Measurements from ENCODE around the gene FOXP2. TPM values are rescaled to one million over a fixed set of nuclear protein-coding genes. Genes with fewer than 3 reads are reported as not detected.

The FOXP2 gene
- polyA plus RNA-seq, 6 donors from 2014 or later, result not detected

DNA sequence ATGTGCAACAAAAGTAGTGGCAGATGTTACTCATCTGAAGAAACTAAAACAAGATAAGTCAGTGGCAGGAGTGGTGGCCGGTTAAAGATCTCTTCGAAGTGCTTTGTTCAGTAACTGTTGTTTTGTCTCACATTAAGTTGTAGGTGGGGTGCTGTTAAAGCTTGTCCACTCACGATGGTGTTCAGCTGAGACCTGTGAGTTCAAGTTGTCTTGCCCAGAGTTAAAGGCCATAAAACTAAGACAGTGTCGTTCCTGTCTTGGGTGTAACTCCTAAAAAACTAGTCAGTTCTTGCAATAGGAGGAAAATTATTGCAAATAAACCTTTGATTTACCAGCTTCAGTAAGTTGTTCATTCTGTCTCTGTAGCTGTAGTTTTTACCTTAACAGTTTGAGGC is 857 bp upstream of the FOXP2 start:
- no peak for ATAC-seq (ENCODE audit: low read depth in 2 of 2)
- no peak for DNase-seq
- no peaks in the 10 kb centered on the region for H3K27me3 Mint-ChIP-seq
- H3K4me3 Mint-ChIP-seq, result no peak overlapping the region
- H3K27ac Mint-ChIP-seq, result no peak overlapping the region
- H3K9me3 Mint-ChIP-seq, result no peaks in the 10 kb centered on the region
- no peaks in the 10 kb centered on the region for H3K36me3 Mint-ChIP-seq
- no peaks in the 10 kb centered on the region for H3K4me1 Mint-ChIP-seq

DNA sequence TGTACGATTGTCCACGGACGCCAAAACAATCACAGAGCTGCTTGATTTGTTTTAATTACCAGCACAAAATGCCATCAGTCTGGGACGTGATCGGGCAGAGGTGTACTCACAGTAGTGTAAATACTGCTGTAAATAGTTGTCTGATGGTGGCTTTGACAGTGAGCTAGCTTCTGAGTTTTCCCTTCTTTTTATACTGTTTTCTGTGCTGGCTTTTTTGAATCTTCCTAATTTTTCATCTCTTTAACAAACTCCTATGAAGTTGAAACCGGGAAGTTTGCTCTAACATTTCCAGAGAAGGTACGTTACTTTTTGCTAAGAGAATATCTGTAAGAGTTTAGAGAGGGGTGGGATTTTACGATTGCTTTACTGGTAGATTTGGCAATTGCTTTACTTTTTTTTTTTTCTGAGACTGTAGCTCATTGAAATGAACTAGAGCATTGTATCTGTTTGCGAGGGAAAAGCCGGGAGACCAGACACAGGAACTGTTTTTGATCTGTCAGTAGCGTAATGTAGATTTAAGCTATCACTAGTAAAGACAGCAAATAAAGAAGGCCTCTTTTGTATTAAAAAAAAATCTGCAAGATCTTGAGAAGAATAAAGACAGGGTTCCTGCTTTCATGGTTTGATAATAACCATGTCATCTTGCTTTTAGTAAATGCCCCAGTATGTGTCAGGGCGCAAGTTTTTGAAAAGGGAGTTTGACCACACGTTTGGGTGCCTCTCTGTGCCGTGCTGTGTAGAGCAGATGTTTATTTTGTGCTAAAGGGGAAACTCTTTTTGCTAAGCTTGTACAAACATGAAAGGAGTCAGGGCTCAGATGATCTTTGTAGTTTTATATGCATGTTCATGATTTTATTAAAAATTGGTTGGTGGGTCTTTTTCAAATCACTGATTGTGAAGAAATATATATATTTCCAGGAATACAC is 712 bp downstream of the FOXP2 start:
- no peaks in the 10 kb centered on the region for H3K27me3 Mint-ChIP-seq
- no peaks in the 10 kb centered on the region for H3K36me3 Mint-ChIP-seq
- no peak overlapping the region for H3K4me3 Mint-ChIP-seq
- no peak for ATAC-seq (ENCODE audit: low read depth in 2 of 2)
- no peak overlapping the region for H3K27ac Mint-ChIP-seq
- H3K4me1 Mint-ChIP-seq, result no peaks in the 10 kb centered on the region
- no peak for DNase-seq
- peaks cover 0 to 1% (median 0%) of the 10 kb centered on the region in 7 donors for H3K9me3 Mint-ChIP-seq

DNA sequence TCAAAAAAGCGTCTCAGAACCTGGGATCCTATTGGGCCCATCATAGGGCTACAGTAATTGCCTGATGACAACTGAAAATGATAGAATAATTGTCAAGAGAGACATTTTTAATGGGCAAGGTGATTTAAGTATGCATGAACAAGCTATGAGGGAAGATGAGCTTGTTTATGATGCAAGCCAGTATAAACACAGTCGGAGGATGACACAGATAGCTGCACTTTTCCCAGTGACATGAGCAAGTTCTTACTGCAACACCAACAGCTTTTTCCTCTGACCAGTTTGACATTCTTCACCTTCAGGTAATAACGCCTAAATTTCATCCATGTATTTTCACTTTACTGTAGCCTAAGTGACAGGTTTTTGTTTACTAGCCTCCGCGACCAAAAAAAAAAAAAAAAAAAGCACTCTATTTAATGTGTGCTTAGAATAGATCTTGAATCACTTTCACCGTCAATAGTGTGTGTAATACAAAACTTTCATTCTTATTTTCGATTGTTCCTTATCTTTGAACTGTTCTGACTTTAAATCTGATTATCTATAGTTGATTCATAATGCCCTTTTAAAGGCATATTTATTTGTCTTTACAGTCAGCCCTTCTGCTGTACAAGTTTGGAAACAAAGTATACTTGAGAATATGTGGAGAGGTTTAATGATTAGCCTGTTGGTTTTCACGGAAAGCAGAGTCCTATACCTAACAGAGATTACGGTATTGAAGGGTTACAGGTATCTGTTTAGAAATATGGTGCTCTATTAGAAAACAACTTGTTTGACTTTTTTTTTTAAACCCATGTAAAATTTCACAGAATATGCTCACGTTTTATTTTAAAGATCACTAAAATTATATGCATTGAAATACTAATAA is 1.7 kb downstream of the FOXP2 start:
- peak overlapping the region in 1 of 6 donors; percentile 11 for H3K27ac Mint-ChIP-seq
- no peaks in the 10 kb centered on the region for H3K4me1 Mint-ChIP-seq
- H3K4me3 Mint-ChIP-seq, result no peak overlapping the region
- H3K36me3 Mint-ChIP-seq, result no peaks in the 10 kb centered on the region
- ATAC-seq (ENCODE audit: low read depth in 2 of 2) (no peak), DNase-seq (no peak)
- no peaks in the 10 kb centered on the region for H3K27me3 Mint-ChIP-seq
- H3K9me3 Mint-ChIP-seq, result peaks cover 0 to 1% (median 0%) of the 10 kb centered on the region in 7 donors

DNA sequence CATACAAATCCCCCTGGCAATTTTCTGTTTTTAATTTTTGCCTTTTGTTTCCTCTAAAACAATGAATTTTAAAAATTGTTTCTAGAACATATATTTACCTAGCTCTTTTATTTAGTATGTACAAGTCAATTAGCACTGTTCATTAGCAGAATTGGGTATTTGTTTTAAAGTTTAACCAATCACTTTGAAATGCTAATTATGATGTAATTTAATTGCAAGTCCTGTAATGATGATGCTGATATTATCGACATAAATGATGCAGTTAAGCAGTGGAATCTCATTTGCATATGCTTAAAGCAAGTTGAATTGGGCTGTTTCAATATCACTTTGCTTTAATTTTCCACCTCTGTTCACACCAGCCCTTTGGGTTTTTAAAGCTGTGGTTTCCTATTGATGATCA is 2.7 kb downstream of the FOXP2 start:
- H3K27me3 Mint-ChIP-seq, result no peaks in the 10 kb centered on the region
- no peak for ATAC-seq (ENCODE audit: low read depth in 2 of 2)
- no peak for DNase-seq
- H3K27ac Mint-ChIP-seq, result no peak overlapping the region
- no peak overlapping the region for H3K4me3 Mint-ChIP-seq
- peaks cover 0 to 1% (median 0%) of the 10 kb centered on the region in 7 donors for H3K9me3 Mint-ChIP-seq
- no peaks in the 10 kb centered on the region for H3K36me3 Mint-ChIP-seq
- H3K4me1 Mint-ChIP-seq, result no peaks in the 10 kb centered on the region

DNA sequence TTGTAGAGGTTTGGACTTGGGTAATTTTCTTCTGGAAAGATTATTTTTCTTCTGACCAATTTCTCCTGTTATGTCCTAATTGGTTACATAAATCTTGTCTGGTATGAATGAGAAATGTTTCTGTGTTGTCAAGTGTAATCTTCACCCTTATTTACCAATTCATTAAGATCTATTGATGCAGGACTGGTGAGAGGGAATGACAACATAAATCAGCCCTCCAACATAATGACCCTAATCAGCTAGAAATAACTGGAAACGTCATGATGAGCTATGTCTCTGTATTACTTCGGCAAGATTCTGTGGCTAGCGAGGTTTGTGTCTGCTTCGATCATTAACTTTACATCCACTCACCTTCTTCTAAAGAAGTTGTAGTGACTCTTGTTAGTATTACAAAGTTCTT is 3.5 kb downstream of the FOXP2 start:
- DNase-seq, result no peak
- Mint-ChIP-seq H3K9me3 (peaks cover 0 to 1% (median 0%) of the 10 kb centered on the region in 7 donors), H3K4me1 (no peaks in the 10 kb centered on the region), H3K36me3 (no peaks in the 10 kb centered on the region), H3K4me3 (no peak overlapping the region), H3K27ac (no peak overlapping the region), H3K27me3 (no peaks in the 10 kb centered on the region)
- ATAC-seq (ENCODE audit: low read depth in 2 of 2), result no peak

DNA sequence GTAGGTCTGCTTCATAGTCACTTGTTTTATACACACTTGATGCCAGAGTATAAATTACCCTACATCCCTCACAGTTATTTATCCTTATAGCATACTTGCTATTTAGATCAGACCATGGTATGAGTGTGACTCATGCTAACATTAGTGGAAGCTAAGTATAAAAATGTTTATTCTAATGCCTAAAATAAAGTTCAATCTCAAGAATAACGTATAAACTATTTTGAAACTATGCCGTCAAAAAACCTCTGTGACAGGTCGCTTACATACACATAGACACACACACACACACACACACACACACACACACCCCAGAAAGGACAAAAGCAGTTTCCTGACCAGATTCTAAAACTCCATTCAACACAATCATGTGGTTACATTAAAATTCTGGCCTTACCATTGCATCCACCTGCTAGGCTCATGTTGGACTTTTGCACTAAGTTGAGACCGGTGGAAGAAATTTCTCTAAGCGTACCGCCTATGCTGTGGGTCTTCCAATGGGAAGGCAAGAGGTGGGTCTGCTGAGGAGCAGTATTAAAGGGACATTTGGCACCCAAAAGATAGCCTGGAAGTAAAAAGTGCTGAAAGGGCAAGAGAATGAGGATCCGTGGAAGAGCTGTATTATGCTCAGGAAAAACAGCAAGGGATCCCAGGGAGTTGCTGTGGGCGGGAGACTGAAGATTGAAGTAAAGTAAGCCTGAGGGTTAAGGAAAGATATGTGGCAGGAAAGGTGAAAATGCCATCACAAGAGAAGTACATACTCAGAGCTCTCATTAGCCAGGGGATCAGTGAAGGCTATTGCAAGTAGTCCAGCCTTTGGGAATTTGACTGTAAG is 5.0 kb downstream of the FOXP2 start:
- no peaks in the 10 kb centered on the region for H3K27me3 Mint-ChIP-seq
- no peak for DNase-seq
- no peak for ATAC-seq (ENCODE audit: low read depth in 2 of 2)
- no peaks in the 10 kb centered on the region for H3K4me1 Mint-ChIP-seq
- H3K4me3 Mint-ChIP-seq, result no peak overlapping the region
- H3K9me3 Mint-ChIP-seq, result peaks cover 0 to 1% (median 0%) of the 10 kb centered on the region in 7 donors
- no peaks in the 10 kb centered on the region for H3K36me3 Mint-ChIP-seq
- H3K27ac Mint-ChIP-seq, result no peak overlapping the region

DNA sequence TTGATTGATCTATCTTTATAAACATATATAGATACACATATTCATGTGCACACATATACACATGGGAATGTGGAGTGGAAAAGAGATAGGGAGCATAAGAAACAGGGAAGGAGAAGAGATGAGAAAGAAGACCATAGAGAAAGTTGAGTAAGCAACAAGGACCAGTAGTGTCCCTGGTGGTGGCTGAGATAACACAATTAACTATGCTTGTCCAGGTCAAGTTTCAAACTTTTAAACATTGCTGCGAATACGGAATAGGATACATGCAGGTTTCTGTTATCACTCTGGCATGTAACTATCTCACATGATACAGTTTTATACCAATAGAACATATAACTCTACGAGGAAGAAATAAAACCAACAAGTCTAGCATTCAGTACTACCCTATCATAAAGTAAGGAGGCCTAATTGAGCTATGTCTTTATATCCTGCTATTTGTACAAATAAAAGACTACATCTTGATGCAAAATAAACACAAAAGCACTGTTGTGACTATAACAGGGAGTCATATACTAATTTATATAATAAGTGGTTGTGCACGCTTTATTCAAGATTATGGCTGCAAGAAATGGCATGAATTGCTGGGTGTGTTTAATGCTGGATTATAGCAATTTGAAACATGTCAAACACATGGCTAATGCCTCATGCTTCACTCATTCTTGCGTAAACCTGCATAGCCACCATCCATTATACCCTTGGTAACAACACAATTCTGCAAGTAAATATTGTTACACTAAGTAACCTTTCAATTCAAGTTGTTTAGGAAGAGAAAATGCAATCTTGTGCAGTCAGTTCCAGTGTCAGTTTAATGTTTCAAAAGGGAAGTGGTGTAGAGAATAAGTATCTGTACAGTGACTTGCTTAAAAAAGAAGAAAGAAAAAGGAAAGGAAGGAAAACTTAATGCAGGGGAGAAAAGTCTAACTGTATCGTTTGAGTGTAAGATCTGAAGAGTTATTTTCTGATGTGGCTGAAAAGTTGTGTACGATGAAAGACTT is 8.2 kb downstream of the FOXP2 start:
- Mint-ChIP-seq H3K27me3 (no peaks in the 10 kb centered on the region), H3K36me3 (no peaks in the 10 kb centered on the region), H3K4me3 (no peak overlapping the region), H3K4me1 (no peaks in the 10 kb centered on the region), H3K27ac (no peak overlapping the region), H3K9me3 (peaks cover 0 to 1% (median 0%) of the 10 kb centered on the region in 7 donors)
- DNase-seq (no peak), ATAC-seq (ENCODE audit: low read depth in 2 of 2) (no peak)

DNA sequence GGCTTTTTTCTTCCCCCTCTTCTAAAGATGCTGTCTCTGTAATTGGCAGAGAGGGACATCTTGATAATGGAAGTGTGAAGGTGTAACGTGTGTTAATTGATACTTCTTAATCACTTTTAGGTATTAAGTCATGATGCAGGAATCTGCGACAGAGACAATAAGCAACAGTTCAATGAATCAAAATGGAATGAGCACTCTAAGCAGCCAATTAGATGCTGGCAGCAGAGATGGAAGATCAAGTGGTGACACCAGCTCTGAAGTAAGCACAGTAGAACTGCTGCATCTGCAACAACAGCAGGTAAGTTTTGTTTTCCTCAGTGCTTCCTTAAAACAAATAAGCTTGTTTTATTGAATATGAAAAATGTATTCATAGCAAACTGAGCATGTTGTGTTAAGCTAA is 11.8 kb downstream of the FOXP2 start:
- ATAC-seq (ENCODE audit: low read depth in 2 of 2) (no peak), DNase-seq (no peak)
- Mint-ChIP-seq H3K4me1 (no peaks in the 10 kb centered on the region), H3K9me3 (no peaks in the 10 kb centered on the region), H3K27ac (no peak overlapping the region), H3K27me3 (no peaks in the 10 kb centered on the region), H3K4me3 (no peak overlapping the region), H3K36me3 (no peaks in the 10 kb centered on the region)

DNA sequence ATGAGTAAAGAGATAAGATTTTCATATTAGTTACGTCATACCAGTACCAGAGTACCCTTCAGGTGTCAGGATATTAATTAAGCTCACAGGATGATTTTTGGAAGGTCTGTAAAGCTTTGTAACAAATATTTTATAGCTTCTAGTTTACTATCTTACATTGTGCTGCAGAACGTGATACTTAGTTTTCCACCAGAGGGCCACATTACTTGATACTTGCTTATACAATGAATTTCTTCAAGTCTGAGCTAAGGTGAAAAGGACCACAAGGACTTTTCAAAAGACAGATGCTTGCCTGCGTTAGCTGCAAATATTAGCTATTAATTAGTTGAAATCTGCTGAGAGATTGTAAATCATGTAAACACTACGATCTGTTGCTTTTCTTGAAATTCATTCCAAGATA is 12.2 kb downstream of the FOXP2 start:
- no peaks in the 10 kb centered on the region for H3K36me3 Mint-ChIP-seq
- no peaks in the 10 kb centered on the region for H3K27me3 Mint-ChIP-seq
- no peaks in the 10 kb centered on the region for H3K4me1 Mint-ChIP-seq
- no peak for DNase-seq
- no peaks in the 10 kb centered on the region for H3K9me3 Mint-ChIP-seq
- no peak for ATAC-seq (ENCODE audit: low read depth in 2 of 2)
- H3K27ac Mint-ChIP-seq, result no peak overlapping the region
- no peak overlapping the region for H3K4me3 Mint-ChIP-seq

DNA sequence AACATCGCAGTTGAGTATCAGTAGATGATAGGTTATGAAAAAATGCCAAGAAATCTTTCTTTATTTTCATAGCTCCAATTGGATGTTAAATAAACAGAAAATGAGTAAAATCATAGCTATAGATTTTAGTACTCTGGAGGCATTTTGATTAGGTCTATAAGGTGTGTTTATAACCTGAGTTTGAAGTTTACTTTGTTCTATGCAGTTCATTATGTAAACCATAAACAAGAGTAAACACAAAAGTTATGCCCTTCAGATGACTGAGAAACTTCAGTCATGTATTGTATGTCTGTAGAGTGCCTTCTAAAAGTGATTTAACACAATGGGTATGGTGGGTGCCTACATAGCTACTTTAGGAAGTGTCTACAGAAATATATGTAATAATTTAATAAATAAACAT is 13.6 kb downstream of the FOXP2 start:
- no peak for ATAC-seq (ENCODE audit: low read depth in 2 of 2)
- Mint-ChIP-seq H3K27me3 (no peaks in the 10 kb centered on the region), H3K4me1 (no peaks in the 10 kb centered on the region)

DNA sequence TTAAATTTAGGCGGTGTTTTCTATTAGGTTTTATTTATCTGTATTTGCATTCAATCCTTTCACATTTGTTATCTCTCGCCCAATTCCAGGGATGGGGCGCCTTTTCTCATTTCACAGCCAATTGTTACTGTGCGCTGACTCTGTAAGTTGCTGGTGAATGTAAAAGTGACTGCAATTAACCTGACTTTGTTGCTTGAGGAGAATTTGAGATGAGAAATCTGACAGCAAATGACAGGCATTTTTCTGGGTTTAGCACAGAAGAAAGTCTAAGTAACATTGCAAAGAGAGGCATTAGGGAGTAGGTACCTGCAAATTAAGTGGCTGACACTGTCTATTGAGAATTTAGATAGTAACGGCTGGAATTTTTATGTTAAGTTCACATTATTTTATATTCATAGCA is 16.6 kb downstream of the FOXP2 start:
- no peaks in the 10 kb centered on the region for H3K36me3 Mint-ChIP-seq
- peaks cover 0 to 5% (median 0%) of the 10 kb centered on the region in 7 donors for H3K9me3 Mint-ChIP-seq
- H3K4me3 Mint-ChIP-seq, result no peak overlapping the region
- ATAC-seq (ENCODE audit: low read depth in 2 of 2), result no peak
- no peaks in the 10 kb centered on the region for H3K27me3 Mint-ChIP-seq
- no peaks in the 10 kb centered on the region for H3K4me1 Mint-ChIP-seq
- no peak overlapping the region for H3K27ac Mint-ChIP-seq
- DNase-seq, result no peak

More for the DNA sequence above, 13.6 kb downstream of the FOXP2 start:
- no peak overlapping the region for H3K4me3 Mint-ChIP-seq
- H3K27ac Mint-ChIP-seq, result no peak overlapping the region
- no peaks in the 10 kb centered on the region for H3K9me3 Mint-ChIP-seq
- no peak for DNase-seq
- no peaks in the 10 kb centered on the region for H3K36me3 Mint-ChIP-seq

DNA sequence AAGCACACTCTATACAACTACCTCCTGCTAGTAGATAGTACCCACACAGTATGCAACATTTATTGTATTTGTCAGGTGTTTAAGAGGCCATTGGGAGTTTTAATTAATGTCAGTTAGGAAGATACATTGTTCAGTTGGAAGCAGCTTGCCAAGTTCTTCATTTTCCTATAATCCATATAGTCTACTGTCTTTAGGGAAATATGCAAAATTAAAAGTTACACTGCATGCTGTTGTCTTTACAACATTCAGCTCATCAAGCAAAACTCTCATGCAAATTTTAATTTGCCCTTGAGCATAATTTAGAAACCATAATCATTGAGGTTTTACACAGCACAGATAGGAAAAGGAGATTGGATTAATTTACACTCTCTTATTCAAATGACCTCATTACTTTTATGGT is 17.4 kb downstream of the FOXP2 start:
- Mint-ChIP-seq H3K27me3 (no peaks in the 10 kb centered on the region), H3K27ac (no peak overlapping the region), H3K9me3 (peaks cover 0 to 5% (median 0%) of the 10 kb centered on the region in 7 donors), H3K4me3 (no peak overlapping the region), H3K36me3 (no peaks in the 10 kb centered on the region), H3K4me1 (no peaks in the 10 kb centered on the region)
- DNase-seq (no peak), ATAC-seq (ENCODE audit: low read depth in 2 of 2) (no peak)

All from naive B cell (primary cell).